NCI-H2227 (cell line): ENCODE data around the gene ARAP2.
"Not testable (repeated sequence)": the region's sequence is repeated elsewhere in the genome, so short reads cannot be mapped to it uniquely, and the experiment has no call there.

Experiments
- DNase-seq: peaks from one replicate; lab custom pipeline; 2025; ENCODE audit not compliant: unreplicated experiment; lab: John Stamatoyannopoulos, UW

Gene ARAP2

GRCh38 chr4:36187723-36188333 is 56.5 kb downstream of the ARAP2 start:
- no peak for DNase-seq

GRCh38 chr4:36183665-36184393 is 60.5 kb downstream of the ARAP2 start:
- no peak for DNase-seq

GRCh38 chr4:36183232-36183631 is 61.1 kb downstream of the ARAP2 start:
- DNase-seq = no peak

- DNase-seq = not testable (repeated sequence)
Observed at GRCh38 chr4:36182315-36182714, 62.0 kb downstream of the ARAP2 start.

GRCh38 chr4:36180206-36180605 is 64.1 kb downstream of the ARAP2 start:
- DNase-seq = no peak

- DNase-seq = no peak
Observed at GRCh38 chr4:36178484-36178883, 65.8 kb downstream of the ARAP2 start.

- no peak for DNase-seq
Observed at GRCh38 chr4:36177946-36178345, 66.4 kb downstream of the ARAP2 start.

- DNase-seq = no peak
Observed at GRCh38 chr4:36174570-36174969, 69.7 kb downstream of the ARAP2 start.

GRCh38 chr4:36173905-36174304 is 70.4 kb downstream of the ARAP2 start:
- DNase-seq = no peak

GRCh38 chr4:36172656-36173055 is 71.7 kb downstream of the ARAP2 start:
- DNase-seq = no peak

GRCh38 chr4:36168127-36168878 is 76.0 kb downstream of the ARAP2 start:
- DNase-seq = no peak

- DNase-seq = no peak
Observed at GRCh38 chr4:36165631-36166005, 78.7 kb downstream of the ARAP2 start.

GRCh38 chr4:36164900-36165630 is 79.2 kb downstream of the ARAP2 start:
- DNase-seq = no peak

GRCh38 chr4:36163198-36163597 is 81.1 kb downstream of the ARAP2 start:
- no peak for DNase-seq

GRCh38 chr4:36159208-36159607 is 85.1 kb downstream of the ARAP2 start:
- DNase-seq = no peak

GRCh38 chr4:36152735-36153134 is 91.6 kb downstream of the ARAP2 start:
- no peak for DNase-seq

GRCh38 chr4:36142504-36142903 is 101.8 kb downstream of the ARAP2 start:
- no peak for DNase-seq

GRCh38 chr4:36141186-36141585 is 103.1 kb downstream of the ARAP2 start:
- no peak for DNase-seq

GRCh38 chr4:36140421-36140820 is 103.9 kb downstream of the ARAP2 start:
- no peak for DNase-seq

- no peak for DNase-seq
Observed at GRCh38 chr4:36138220-36138619, 106.1 kb downstream of the ARAP2 start.

- no peak for DNase-seq
Observed at GRCh38 chr4:36137336-36137735, 107.0 kb downstream of the ARAP2 start.
